H9 (cell line): Measurements from ENCODE around the gene SLC2A10. TPM values are rescaled to one million over a fixed set of nuclear protein-coding genes. Genes with fewer than 3 reads are reported as not detected.

Experiments
- DNase-seq: peaks from one replicate; pipeline ENCODE4 v3.0.0-alpha.2; 2017
- H2AFZ ChIP-seq: one replicate; pipeline ENCODE4 v1.6.1; 2013; ENCODE audit warnings: mild to moderate bottlenecking, low read length, control low read depth, moderate library complexity
- H2AK5ac ChIP-seq: 2 replicates; pipeline ENCODE4 v1.6.1; 2013; ENCODE audit warnings: low read length, control low read depth, mixed read lengths; ENCODE audit not compliant: insufficient read length
- H2BK120ac ChIP-seq: one replicate; pipeline ENCODE4 v1.6.1; 2013; ENCODE audit warnings: low read depth, mild to moderate bottlenecking, low read length, control low read depth, inconsistent platforms; ENCODE audit not compliant: poor library complexity, severe bottlenecking
- H2BK12ac ChIP-seq: 2 replicates; pipeline ENCODE4 v1.6.1; 2013; ENCODE audit warnings: low read length, control low read depth, mixed read lengths, low read depth; ENCODE audit not compliant: insufficient read length
- H2BK15ac ChIP-seq: 2 replicates; pipeline ENCODE4 v1.6.1; 2013; ENCODE audit warnings: low read depth, low read length, control low read depth
- H2BK20ac ChIP-seq: one replicate; pipeline ENCODE4 v1.6.1; 2013; ENCODE audit warnings: low read depth, mild to moderate bottlenecking, low read length, control low read depth, inconsistent platforms; ENCODE audit not compliant: poor library complexity, severe bottlenecking
- H2BK5ac ChIP-seq: 2 replicates; pipeline ENCODE4 v1.6.1; 2013; ENCODE audit warnings: low read length, control low read depth, mixed read lengths; ENCODE audit not compliant: insufficient read length
- H3K14ac ChIP-seq: 2 replicates; pipeline ENCODE4 v1.6.1; 2013; ENCODE audit warnings: low read length, control low read depth; ENCODE audit not compliant: insufficient read depth
- H3K18ac ChIP-seq: 2 replicates; pipeline ENCODE4 v1.6.1; 2013; ENCODE audit warnings: low read depth, mild to moderate bottlenecking, mixed read lengths, low read length, control low read depth; ENCODE audit not compliant: insufficient read length
- H3K23ac ChIP-seq: 2 replicates; pipeline ENCODE4 v1.6.1; 2013; ENCODE audit warnings: low read length, control low read depth, mixed read lengths, low read depth; ENCODE audit not compliant: insufficient read length
- H3K23me2 ChIP-seq: 2 replicates; pipeline ENCODE4 v1.6.1; 2013; ENCODE audit warnings: low read depth, mild to moderate bottlenecking, mixed read lengths, low read length, control low read depth; ENCODE audit not compliant: insufficient read length, poor library complexity, severe bottlenecking
- H3K27ac ChIP-seq: 2 replicates; pipeline ENCODE4 v1.5.1; 2013; ENCODE audit warnings: low read length, control low read depth, mixed read lengths, low read depth; ENCODE audit not compliant: insufficient read length
- H3K27me3 ChIP-seq: 2 replicates; pipeline ENCODE4 v1.6.1; 2013; ENCODE audit warnings: low read length, control low read depth, inconsistent platforms; ENCODE audit not compliant: insufficient read depth
- H3K4ac ChIP-seq: 2 replicates; pipeline ENCODE4 v1.6.1; 2013; ENCODE audit warnings: low read depth, mild to moderate bottlenecking, control low read depth, inconsistent platforms, low read length, moderate library complexity
- H3K4me1 ChIP-seq: 2 replicates; pipeline ENCODE4 v1.6.1; 2013; ENCODE audit warnings: low read length, control low read depth, inconsistent platforms; ENCODE audit not compliant: insufficient read depth
- H3K4me2 ChIP-seq: 2 replicates; pipeline ENCODE4 v1.6.1; 2013; ENCODE audit warnings: low read length, control low read depth, mixed read lengths; ENCODE audit not compliant: insufficient read length, insufficient read depth
- H3K56ac ChIP-seq: 2 replicates; pipeline ENCODE4 v1.6.1; 2013; ENCODE audit warnings: low read depth, mild to moderate bottlenecking, mixed read lengths, low read length, control low read depth; ENCODE audit not compliant: insufficient read length
- H3K79me1 ChIP-seq: 2 replicates; pipeline ENCODE4 v1.6.1; 2013; ENCODE audit warnings: low read depth, mild to moderate bottlenecking, moderate library complexity, low read length, control low read depth, inconsistent platforms; ENCODE audit not compliant: insufficient read depth, poor library complexity, severe bottlenecking
- H3K79me2 ChIP-seq: 2 replicates; pipeline ENCODE4 v1.6.1; 2013; ENCODE audit warnings: low read length, control low read depth, inconsistent platforms; ENCODE audit not compliant: insufficient read depth
- H3K9ac ChIP-seq: 2 replicates; pipeline ENCODE4 v1.6.1; 2013; ENCODE audit warnings: low read length, control low read depth, mixed read lengths; ENCODE audit not compliant: insufficient read length; ENCODE audit errors: extremely low read depth
- H3K9me3 ChIP-seq: one replicate; pipeline ENCODE4 v1.6.1; 2013; ENCODE audit warnings: low read depth, low read length, inconsistent platforms; ENCODE audit not compliant: control insufficient read depth
- H3T11ph ChIP-seq: one replicate; pipeline ENCODE4 v1.6.1; 2013; ENCODE audit warnings: mild to moderate bottlenecking, low read length, control low read depth, inconsistent platforms
- H4K20me1 ChIP-seq: one replicate; pipeline ENCODE4 v1.6.1; 2013; ENCODE audit not compliant: control insufficient read depth, insufficient read length, insufficient read depth
- H4K5ac ChIP-seq: 2 replicates; pipeline ENCODE4 v1.6.1; 2013; ENCODE audit warnings: low read depth, mild to moderate bottlenecking, mixed read lengths, low read length, control low read depth; ENCODE audit not compliant: insufficient read length
- H4K8ac ChIP-seq: replicated peaks from 2 replicates; pipeline ENCODE4 v1.6.1; 2013; ENCODE audit warnings: low read length, control low read depth, mixed read lengths, low read depth; ENCODE audit not compliant: insufficient read length
- H4K91ac ChIP-seq: 2 replicates; pipeline ENCODE4 v1.6.1; 2013; ENCODE audit warnings: low read depth, mild to moderate bottlenecking, moderate library complexity, mixed read lengths, low read length, control low read depth; ENCODE audit not compliant: insufficient read length
- H3K27ac Mint-ChIP-seq, 3 experiments: 2 replicates in 2 of 3; 3 replicates in 1 of 3; pipeline ENCODE4 v1.8.0; 2020 to 2021; ENCODE audit warnings: mixed read lengths in 3 of 3, mild to moderate bottlenecking in 1 of 3, moderate library complexity in 1 of 3
- H3K27me3 Mint-ChIP-seq: 2 replicates; pipeline ENCODE4 v1.8.0; 2021; ENCODE audit warnings: low read depth, mild to moderate bottlenecking, moderate library complexity, mixed read lengths
- H3K36me3 Mint-ChIP-seq, 3 experiments: 2 replicates in 2 of 3; 3 replicates in 1 of 3; pipeline ENCODE4 v1.8.0; 2020 to 2021; ENCODE audit warnings: low read depth in 3 of 3, mixed read lengths in 3 of 3; ENCODE audit not compliant: insufficient read depth in 1 of 3
- H3K4me1 Mint-ChIP-seq, 2 experiments: 2 replicates each; pipeline ENCODE4 v1.8.0; 2020; ENCODE audit warnings: mixed read lengths in 2 of 2
- H3K4me3 Mint-ChIP-seq, 2 experiments: 2 replicates in 1 of 2; 3 replicates in 1 of 2; pipeline ENCODE4 v1.8.0; 2020 to 2021; ENCODE audit warnings: mild to moderate bottlenecking in 2 of 2, mixed read lengths in 2 of 2, moderate library complexity in 1 of 2
- H3K9me3 Mint-ChIP-seq, 2 experiments: 2 replicates in 1 of 2; 3 replicates in 1 of 2; pipeline ENCODE4 v1.8.0; 2020; ENCODE audit warnings: mild to moderate bottlenecking in 2 of 2, mixed read lengths in 2 of 2, moderate library complexity in 1 of 2
- WGBS: extraction: QIAGEN DNeasy Blood & Tissue Kit; methylation state at CpG from one replicate; pipeline ENCODE4 v1.1.7; 2013; ENCODE audit warnings: missing lambda C conversion rate, low lambda C conversion rate, mixed read lengths; ENCODE audit not compliant: insufficient read length; ENCODE audit errors: extremely low coverage; 5-methylcytosine and 5-hydroxymethylcytosine counted together
- total RNA-seq: library from RNA; stranded (reverse); gene quantifications from 2 replicates; pipeline ENCODE4 v1.2.1, GENCODE V29; 2021
- TF ChIP-seq, protein P1 (sequence below): fragments of 200-600 bp; sonication (generic); conservative IDR thresholded peaks from 3 replicates; pipeline ENCODE4 v1.8.0; 2021; ENCODE audit warnings: antibody characterized with exemption, mild to moderate bottlenecking

SLC2A10 gene
- total RNA-seq, 1 experiment from 2014 or later: 8.2 TPM

- Mint-ChIP-seq H3K36me3 (peaks cover 13 to 26% (median 15%) of the 10 kb centered on the region in 3 experiments), H3K4me3 (no peak overlapping the region), H3K27me3 (no peaks in the 10 kb centered on the region), H3K4me1 (peaks cover 6 to 7% of the 10 kb centered on the region in 2 experiments), H3K27ac (no peak overlapping the region), H3K9me3 (peaks cover 3 to 7% of the 10 kb centered on the region in 2 experiments; a peak in 3 of 5 replicates)
- TF ChIP-seq, protein P1, sequence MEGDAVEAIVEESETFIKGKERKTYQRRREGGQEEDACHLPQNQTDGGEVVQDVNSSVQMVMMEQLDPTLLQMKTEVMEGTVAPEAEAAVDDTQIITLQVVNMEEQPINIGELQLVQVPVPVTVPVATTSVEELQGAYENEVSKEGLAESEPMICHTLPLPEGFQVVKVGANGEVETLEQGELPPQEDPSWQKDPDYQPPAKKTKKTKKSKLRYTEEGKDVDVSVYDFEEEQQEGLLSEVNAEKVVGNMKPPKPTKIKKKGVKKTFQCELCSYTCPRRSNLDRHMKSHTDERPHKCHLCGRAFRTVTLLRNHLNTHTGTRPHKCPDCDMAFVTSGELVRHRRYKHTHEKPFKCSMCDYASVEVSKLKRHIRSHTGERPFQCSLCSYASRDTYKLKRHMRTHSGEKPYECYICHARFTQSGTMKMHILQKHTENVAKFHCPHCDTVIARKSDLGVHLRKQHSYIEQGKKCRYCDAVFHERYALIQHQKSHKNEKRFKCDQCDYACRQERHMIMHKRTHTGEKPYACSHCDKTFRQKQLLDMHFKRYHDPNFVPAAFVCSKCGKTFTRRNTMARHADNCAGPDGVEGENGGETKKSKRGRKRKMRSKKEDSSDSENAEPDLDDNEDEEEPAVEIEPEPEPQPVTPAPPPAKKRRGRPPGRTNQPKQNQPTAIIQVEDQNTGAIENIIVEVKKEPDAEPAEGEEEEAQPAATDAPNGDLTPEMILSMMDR: no peak
- Histone ChIP-seq H4K20me1 (no peaks in the 10 kb centered on the region), H3K4me2 (no peak overlapping the region), H3K79me1 (no peaks in the 10 kb centered on the region), H3K4me1 (no peaks in the 10 kb centered on the region), H3K23me2 (no peaks in the 10 kb centered on the region), H3K79me2 (no peaks in the 10 kb centered on the region), H4K91ac (no peak overlapping the region), H3K27me3 (no peaks in the 10 kb centered on the region), H2BK120ac (no peak overlapping the region), H3K4ac (no peak overlapping the region), H2BK15ac (no peak overlapping the region), H3K9ac (no peak overlapping the region), H3K56ac (no peak overlapping the region), H3K23ac (no peak overlapping the region), H3T11ph (no peak overlapping the region), H4K5ac (no peak overlapping the region), H2BK12ac (no peak overlapping the region), H2BK5ac (no peak overlapping the region), H2BK20ac (no peak overlapping the region), H3K9me3 (no peaks in the 10 kb centered on the region), H4K8ac (no peak overlapping the region), H3K18ac (no peak overlapping the region), H3K27ac (no peak overlapping the region), H2AFZ (no peak overlapping the region), H2AK5ac (no peak overlapping the region), H3K14ac (no peak overlapping the region)
- WGBS: no CpG with 5 or more reads among the region's 1 CpG
- no peak for DNase-seq
Observed at GRCh38 chr20:46720019-46720418, 10.6 kb downstream of the SLC2A10 start.
